Stimulated activated naive B cell treated with anti-CD40 and anti-IgM and Interleukin-4, amounts not matched to agents 10 μg/mL and 1 μg/mL and 100 μg/mL, for 72 hours (primary cell): ENCODE measurements around the gene ACBD5.

Source experiments
- ATAC-seq, 2 donors: fragments of 150-1000 bp; cut with Tn5 transposase; replicated peaks; 2 replicates each; pipeline ENCODE4 v1.10.0; 2021; ENCODE audit warnings: moderate library complexity in 1 of 2
- DNase-seq: peaks from one replicate; pipeline ENCODE4 v3.0.0; 2021
- H3K27ac Mint-ChIP-seq: one replicate; pipeline ENCODE4 v1.8.0; 2022; ENCODE audit warnings: mild to moderate bottlenecking, mixed read lengths
- H3K27me3 Mint-ChIP-seq, 2 donors: one replicate each; pipeline ENCODE4 v1.8.0; 2022; ENCODE audit warnings: mixed read lengths in 2 of 2
- H3K36me3 Mint-ChIP-seq, 2 donors: one replicate each; pipeline ENCODE4 v1.8.0; 2022; ENCODE audit warnings: mixed read lengths in 2 of 2, mild to moderate bottlenecking in 1 of 2
- H3K4me1 Mint-ChIP-seq, 2 donors: one replicate each; pipeline ENCODE4 v1.8.0; 2022; ENCODE audit warnings: mixed read lengths in 2 of 2, mild to moderate bottlenecking in 1 of 2
- H3K4me3 Mint-ChIP-seq, 2 donors: one replicate each; pipeline ENCODE4 v1.8.0; 2022; ENCODE audit warnings: mild to moderate bottlenecking in 2 of 2, mixed read lengths in 2 of 2, moderate library complexity in 1 of 2
- H3K9me3 Mint-ChIP-seq, 2 donors: one replicate each; pipeline ENCODE4 v1.8.0; 2022; ENCODE audit warnings: mixed read lengths in 2 of 2, mild to moderate bottlenecking in 1 of 2

Gene ACBD5

GRCh38 chr10:27152687-27153086, 87.9 kb downstream of the ACBD5 start:
- peaks cover 32 to 40% of the 10 kb centered on the region in 2 donors for H3K36me3 Mint-ChIP-seq
- H3K27ac Mint-ChIP-seq = peak overlapping the region; percentile 2
- H3K27me3 Mint-ChIP-seq = no peaks in the 10 kb centered on the region
- peaks cover 23 to 49% of the 10 kb centered on the region in 2 donors for H3K4me1 Mint-ChIP-seq
- peak overlapping the region; percentile 97 to 98 for H3K4me3 Mint-ChIP-seq
- H3K9me3 Mint-ChIP-seq = peaks cover 0 to 2% of the 10 kb centered on the region in 2 donors
- DNase-seq (no peak), ATAC-seq (no peak)

- ATAC-seq (no peak), DNase-seq (no peak)
- Mint-ChIP-seq H3K4me1 (peaks cover 20 to 34% of the 10 kb centered on the region in 2 donors), H3K27me3 (no peaks in the 10 kb centered on the region), H3K4me3 (no peak overlapping the region), H3K27ac (peak overlapping the region; percentile 63), H3K36me3 (peaks cover 32 to 45% of the 10 kb centered on the region in 2 donors), H3K9me3 (no peaks in the 10 kb centered on the region)
Measured at GRCh38 chr10:27150261-27150660, 90.3 kb downstream of the ACBD5 start.

DNA sequence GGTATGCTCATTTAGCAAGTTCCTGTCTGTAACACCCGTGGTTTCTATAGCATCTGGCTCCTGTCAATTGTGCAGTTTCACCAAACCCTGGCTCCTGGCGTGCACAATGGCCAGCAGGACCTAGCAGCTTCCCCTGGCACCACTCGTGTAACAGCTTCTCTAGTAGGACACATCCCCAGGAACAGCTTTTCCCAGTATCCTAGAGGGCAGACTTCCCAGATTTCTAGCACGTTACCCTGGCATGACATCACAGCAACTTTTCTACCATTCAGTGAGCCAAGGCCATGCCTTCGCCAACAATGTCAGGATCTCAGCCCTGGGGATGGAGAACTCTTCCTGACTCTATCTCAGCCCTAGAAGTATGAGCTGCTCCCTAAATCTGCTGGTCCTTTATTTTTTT, 92.9 kb downstream of the ACBD5 start:
- Mint-ChIP-seq H3K27ac (no peak overlapping the region), H3K4me3 (no peak overlapping the region), H3K27me3 (no peaks in the 10 kb centered on the region), H3K4me1 (peaks cover 12 to 20% of the 10 kb centered on the region in 2 donors), H3K9me3 (no peaks in the 10 kb centered on the region), H3K36me3 (peaks cover 28 to 36% of the 10 kb centered on the region in 2 donors)
- DNase-seq = no peak
- ATAC-seq = no peak

DNA sequence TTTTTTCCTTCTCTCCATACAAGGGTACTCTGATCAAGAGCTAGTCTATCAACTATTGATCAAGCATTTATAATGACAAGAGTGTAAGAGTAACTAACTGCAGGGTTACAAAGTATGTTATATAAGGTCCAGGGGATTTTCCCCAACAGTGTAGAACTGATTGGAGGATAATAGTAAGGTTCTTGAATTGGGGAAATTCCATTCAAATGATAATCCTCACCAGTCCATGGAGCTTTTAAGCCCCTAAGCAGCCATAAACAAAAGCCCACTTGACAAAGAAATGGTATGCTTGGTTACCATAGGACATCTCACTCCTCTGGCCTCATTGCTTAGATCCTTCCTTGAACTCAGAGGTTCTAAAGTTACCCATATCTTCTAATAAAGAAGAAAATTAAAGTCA, 94.7 kb downstream of the ACBD5 start:
- Mint-ChIP-seq H3K27me3 (no peaks in the 10 kb centered on the region), H3K4me1 (peaks cover 5 to 6% of the 10 kb centered on the region in 2 donors), H3K4me3 (no peak overlapping the region), H3K9me3 (no peaks in the 10 kb centered on the region), H3K27ac (no peak overlapping the region), H3K36me3 (peaks cover 24 to 36% of the 10 kb centered on the region in 2 donors)
- no peak for ATAC-seq
- DNase-seq = no peak
